ENCODE results near the gene RBM23. TPM values are rescaled to one million over a fixed set of nuclear protein-coding genes. Genes with fewer than 3 reads are reported as not detected.

Gene RBM23
- total and polyA plus RNA-seq, 9 of the 15 experiments (the other 6 are each of a cell fraction or from before 2014, with no cell fraction given), result 46.0 to 102 (median 58.5) TPM

DNA sequence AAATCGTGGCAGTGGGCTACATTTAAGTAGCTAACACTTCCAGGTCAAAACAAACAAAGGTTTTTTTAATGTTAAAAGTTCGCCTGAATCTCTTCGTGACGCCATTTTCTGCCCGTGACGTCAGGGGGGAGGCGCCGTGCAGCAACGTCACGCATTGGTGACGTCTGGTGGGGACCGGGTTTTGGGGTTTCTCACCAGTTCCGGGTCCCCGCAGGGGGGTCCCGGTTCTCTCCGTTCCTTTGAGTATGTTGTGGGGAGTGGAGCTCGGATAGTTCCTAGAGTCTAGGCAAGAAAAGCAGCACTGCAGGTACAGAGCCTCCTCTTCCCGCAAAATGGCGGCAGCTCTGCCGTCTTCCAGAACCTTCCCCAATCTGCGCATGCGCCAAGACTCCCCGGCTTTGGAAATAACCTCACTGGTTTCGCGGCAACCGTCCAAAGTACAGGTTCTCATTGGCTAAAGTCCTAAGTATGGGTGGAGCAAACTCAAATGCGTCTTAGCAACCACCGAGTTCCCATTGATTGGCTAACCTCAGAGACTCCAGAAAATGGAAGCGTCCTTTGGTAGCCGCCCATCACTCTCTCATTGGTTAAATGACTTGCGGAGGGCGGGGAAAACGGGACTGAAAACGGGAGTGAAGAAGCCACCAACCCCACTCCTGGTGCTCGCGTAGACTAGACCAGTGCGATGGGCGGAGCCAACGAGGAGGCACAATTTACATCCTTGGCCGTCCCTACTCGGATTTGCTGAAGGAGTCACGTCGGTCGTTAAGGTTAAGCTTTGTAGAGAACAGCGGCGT, at the start of gene RBM23 (continued):
- TF ChIP-seq, protein P1, sequence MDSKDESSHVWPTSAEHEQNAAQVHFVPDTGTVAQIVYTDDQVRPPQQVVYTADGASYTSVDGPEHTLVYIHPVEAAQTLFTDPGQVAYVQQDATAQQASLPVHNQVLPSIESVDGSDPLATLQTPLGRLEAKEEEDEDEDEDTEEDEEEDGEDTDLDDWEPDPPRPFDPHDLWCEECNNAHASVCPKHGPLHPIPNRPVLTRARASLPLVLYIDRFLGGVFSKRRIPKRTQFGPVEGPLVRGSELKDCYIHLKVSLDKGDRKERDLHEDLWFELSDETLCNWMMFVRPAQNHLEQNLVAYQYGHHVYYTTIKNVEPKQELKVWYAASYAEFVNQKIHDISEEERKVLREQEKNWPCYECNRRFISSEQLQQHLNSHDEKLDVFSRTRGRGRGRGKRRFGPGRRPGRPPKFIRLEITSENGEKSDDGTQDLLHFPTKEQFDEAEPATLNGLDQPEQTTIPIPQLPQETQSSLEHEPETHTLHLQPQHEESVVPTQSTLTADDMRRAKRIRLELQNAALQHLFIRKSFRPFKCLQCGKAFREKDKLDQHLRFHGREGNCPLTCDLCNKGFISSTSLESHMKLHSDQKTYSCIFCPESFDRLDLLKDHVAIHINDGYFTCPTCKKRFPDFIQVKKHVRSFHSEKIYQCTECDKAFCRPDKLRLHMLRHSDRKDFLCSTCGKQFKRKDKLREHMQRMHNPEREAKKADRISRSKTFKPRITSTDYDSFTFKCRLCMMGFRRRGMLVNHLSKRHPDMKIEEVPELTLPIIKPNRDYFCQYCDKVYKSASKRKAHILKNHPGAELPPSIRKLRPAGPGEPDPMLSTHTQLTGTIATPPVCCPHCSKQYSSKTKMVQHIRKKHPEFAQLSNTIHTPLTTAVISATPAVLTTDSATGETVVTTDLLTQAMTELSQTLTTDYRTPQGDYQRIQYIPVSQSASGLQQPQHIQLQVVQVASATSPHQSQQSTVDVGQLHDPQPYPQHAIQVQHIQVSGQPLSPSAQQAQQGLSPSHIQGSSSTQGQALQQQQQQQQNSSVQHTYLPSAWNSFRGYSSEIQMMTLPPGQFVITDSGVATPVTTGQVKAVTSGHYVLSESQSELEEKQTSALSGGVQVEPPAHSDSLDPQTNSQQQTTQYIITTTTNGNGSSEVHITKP (IDR thresholded peaks at IDR 0.05; ENCODE audit: partially characterized antibody), result peak; percentile 96
- TF ChIP-seq CREBBP (IDR thresholded peaks at IDR 0.05; ENCODE audit: low read depth, low read length), result no peak
- no peak for TF ChIP-seq SREBF2 (CRISPR knock-in tag; IDR thresholded peaks at IDR 0.05)
- TF ChIP-seq MTA1 (IDR thresholded peaks at IDR 0.05; ENCODE audit: borderline replicate concordance), result peak; percentile 95
- no peak for TF ChIP-seq CBX8 (IDR thresholded peaks at IDR 0.05; ENCODE audit: borderline replicate concordance, extremely low read depth, low read depth, low read length, poor library complexity, severe bottlenecking)
- TF ChIP-seq ETV6 (IDR thresholded peaks at IDR 0.05; ENCODE audit: borderline replicate concordance in 1 of 2, low read depth in 2 of 2, low read length in 1 of 2), result no peak
- TF ChIP-seq ETV6 (CRISPR knock-in tag; IDR thresholded peaks at IDR 0.05; ENCODE audit: borderline replicate concordance), result no peak
- TF ChIP-seq BMI1 (IDR thresholded peaks at IDR 0.05; ENCODE audit: low read length), result no peak
- no peak for TF ChIP-seq NR2F6 (CRISPR knock-in tag; IDR thresholded peaks at IDR 0.05)
- TF ChIP-seq, protein P2, sequence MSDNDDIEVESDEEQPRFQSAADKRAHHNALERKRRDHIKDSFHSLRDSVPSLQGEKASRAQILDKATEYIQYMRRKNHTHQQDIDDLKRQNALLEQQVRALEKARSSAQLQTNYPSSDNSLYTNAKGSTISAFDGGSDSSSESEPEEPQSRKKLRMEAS (CRISPR knock-in tag; IDR thresholded peaks at IDR 0.05), result no peak
- TF ChIP-seq CBX5 (IDR thresholded peaks at IDR 0.05; ENCODE audit: borderline replicate concordance, low read depth), result no peak
- TF ChIP-seq, protein P3, sequence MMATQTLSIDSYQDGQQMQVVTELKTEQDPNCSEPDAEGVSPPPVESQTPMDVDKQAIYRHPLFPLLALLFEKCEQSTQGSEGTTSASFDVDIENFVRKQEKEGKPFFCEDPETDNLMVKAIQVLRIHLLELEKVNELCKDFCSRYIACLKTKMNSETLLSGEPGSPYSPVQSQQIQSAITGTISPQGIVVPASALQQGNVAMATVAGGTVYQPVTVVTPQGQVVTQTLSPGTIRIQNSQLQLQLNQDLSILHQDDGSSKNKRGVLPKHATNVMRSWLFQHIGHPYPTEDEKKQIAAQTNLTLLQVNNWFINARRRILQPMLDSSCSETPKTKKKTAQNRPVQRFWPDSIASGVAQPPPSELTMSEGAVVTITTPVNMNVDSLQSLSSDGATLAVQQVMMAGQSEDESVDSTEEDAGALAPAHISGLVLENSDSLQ (IDR thresholded peaks at IDR 0.05), result peak; percentile 96
- TF ChIP-seq NFATC3 (IDR thresholded peaks at IDR 0.05), result no peak
- no peak for TF ChIP-seq THRAP3 (IDR thresholded peaks at IDR 0.05; ENCODE audit: borderline replicate concordance)
- no peak for TF ChIP-seq RBM34 (IDR thresholded peaks at IDR 0.05; ENCODE audit: borderline replicate concordance, insufficient read depth, low read length)
- no peak for TF ChIP-seq HDAC6 (IDR thresholded peaks at IDR 0.05; ENCODE audit: low read depth, low read length)
- peak; percentile 87 for TF ChIP-seq ESRRA (IDR thresholded peaks at IDR 0.05; ENCODE audit: borderline replicate concordance, low read depth)
- TF ChIP-seq SP1 (CRISPR knock-in tag; IDR thresholded peaks at IDR 0.05), result peak; percentile 73
- TF ChIP-seq POLR2B (IDR thresholded peaks at IDR 0.05; ENCODE audit: low read depth, partially characterized antibody), result peak; percentile 92
- no peak for TF ChIP-seq COPS2 (conservative IDR thresholded peaks at IDR 0.05)
- TF ChIP-seq, protein P4, sequence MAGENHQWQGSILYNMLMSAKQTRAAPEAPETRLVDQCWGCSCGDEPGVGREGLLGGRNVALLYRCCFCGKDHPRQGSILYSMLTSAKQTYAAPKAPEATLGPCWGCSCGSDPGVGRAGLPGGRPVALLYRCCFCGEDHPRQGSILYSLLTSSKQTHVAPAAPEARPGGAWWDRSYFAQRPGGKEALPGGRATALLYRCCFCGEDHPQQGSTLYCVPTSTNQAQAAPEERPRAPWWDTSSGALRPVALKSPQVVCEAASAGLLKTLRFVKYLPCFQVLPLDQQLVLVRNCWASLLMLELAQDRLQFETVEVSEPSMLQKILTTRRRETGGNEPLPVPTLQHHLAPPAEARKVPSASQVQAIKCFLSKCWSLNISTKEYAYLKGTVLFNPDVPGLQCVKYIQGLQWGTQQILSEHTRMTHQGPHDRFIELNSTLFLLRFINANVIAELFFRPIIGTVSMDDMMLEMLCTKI (IDR thresholded peaks at IDR 0.05; ENCODE audit: partially characterized antibody), result no peak
- TF ChIP-seq NR2C2 (CRISPR knock-in tag; IDR thresholded peaks at IDR 0.05), result no peak
- TF ChIP-seq NR2C2 (tag; IDR thresholded peaks at IDR 0.05), result peak; percentile 91

Measured in K562 (cell line).